GM03348 (cell line): ENCODE measurements around the gene NHSL1.

ENCODE experiments used
- DNase-seq: peaks from one replicate; pipeline ENCODE4 v3.0.0; 2012; ENCODE audit warnings: low spot score

Gene NHSL1

DNA sequence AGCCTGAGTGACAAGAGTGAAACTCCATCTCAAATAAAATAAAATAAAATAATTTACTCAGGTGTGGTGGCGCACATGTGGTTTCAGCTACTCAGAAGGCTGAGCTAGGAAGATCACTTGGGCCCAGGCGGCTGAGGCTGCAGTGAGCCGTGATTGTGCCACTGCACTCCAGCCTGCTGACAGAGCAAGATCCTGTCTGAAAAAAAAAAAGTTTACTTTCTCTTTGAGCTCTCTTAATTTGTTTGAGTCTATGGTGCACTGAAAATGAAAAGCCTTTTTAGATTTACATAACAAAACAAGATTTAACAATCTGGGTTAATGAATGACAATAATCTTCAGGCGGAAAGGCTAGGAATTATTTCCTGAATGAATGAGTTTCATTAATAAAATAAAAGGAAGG is 23.3 kb upstream of the NHSL1 start:
- no peak for DNase-seq

DNA sequence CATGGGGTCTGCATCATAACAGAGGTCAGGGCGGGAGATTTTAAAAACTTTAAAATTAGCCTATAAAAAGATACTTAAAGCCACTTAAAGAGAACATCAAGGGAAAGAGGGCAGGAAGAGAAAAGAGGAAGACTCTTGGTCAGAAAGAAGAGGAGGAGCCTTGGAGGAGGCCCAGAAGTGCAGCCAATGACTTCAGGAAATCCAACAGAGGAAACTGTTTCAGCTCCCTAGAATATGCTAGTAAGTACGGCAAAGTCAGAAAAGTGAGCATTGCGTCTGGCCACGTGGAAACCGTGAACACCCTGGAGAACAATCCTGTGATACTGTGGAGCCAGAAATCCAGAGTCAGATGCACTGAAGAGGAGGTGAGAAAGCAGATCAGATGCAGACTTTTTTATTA is 22.5 kb upstream of the NHSL1 start:
- DNase-seq: no peak

DNA sequence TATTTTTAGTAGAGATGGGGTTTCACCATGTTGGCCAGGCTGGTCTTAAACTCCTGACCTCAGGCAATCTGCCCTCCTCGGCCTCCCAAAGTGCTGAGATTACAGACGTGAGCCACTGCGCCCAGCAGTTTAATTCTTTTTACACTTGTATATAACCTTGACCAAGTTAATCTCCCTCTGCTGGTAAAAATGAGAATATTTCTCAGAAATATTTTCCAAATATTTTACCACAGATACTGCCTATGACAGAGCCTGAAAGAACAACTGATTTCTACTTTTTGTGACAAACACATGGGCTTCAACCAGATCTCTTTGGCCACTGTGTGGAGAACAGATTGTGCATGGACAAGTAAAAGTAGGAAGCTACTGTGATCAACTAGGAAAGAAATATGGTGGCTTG is 21.2 kb upstream of the NHSL1 start:
- DNase-seq: peak; percentile 61

- no peak for DNase-seq
Observed at GRCh38 chr6:138518054-138518453, 18.8 kb upstream of the NHSL1 start.

- peak; percentile 58 for DNase-seq
Observed at GRCh38 chr6:138517635-138518034, 18.3 kb upstream of the NHSL1 start.

GRCh38 chr6:138515657-138516248 is 16.5 kb upstream of the NHSL1 start:
- no peak for DNase-seq

DNA sequence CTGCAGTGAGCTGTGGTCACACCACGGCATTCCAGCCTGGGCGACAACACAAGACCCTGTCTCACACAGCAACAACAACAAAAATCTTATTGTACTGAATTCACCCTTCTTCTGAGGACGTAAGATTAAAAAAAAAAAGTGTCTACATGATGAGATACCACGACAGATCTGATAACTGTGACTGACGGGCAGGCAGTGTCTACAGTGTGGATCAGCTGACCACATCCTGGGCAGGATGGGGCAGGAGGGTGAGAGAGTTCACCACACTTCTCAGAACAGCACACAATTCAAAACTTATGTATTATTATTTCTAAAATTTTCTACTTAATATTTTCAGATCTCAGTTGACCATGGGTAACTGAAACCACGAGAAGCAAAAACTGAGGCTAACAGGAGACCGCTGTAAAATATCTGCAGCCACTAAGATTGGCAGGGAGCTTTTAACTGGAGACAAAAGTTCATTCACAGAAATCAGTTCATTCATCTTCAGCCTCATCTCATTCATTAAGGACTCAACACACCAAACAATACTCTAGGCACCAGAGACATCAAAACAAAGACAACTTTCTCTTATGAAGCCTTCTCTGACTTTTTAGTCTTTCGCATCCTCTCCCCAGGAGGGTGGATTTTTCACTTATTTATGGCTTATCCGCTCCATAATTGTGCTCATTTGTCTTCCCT is 15.7 kb upstream of the NHSL1 start:
- DNase-seq: no peak

- DNase-seq: no peak
Observed at GRCh38 chr6:138512609-138513008, 13.3 kb upstream of the NHSL1 start.

DNA sequence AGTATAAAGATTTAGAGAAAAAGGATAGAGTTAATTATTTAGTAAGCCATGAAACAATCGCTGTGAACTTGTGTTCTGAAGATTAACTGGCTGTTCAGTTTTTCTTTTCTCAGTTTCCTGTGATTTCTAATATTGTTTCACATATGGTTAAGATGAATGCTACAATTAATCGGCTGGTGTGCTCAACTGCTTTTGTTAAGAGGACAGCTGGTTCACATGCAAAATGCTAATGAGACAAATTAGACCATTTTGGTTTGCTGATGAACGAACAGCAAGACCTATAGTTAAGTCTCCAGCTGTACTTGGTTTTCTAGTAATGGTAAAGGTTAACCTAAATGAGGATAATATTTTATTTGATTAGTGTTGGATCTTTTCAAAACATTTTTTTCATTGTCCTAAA is 10.8 kb upstream of the NHSL1 start:
- no peak for DNase-seq

- DNase-seq: peak; percentile 52
Observed at GRCh38 chr6:138509371-138509770, 10.1 kb upstream of the NHSL1 start.

GRCh38 chr6:138508676-138508988 is 9.3 kb upstream of the NHSL1 start:
- DNase-seq: no peak

GRCh38 chr6:138507977-138508675 is 8.8 kb upstream of the NHSL1 start:
- DNase-seq: no peak

DNA sequence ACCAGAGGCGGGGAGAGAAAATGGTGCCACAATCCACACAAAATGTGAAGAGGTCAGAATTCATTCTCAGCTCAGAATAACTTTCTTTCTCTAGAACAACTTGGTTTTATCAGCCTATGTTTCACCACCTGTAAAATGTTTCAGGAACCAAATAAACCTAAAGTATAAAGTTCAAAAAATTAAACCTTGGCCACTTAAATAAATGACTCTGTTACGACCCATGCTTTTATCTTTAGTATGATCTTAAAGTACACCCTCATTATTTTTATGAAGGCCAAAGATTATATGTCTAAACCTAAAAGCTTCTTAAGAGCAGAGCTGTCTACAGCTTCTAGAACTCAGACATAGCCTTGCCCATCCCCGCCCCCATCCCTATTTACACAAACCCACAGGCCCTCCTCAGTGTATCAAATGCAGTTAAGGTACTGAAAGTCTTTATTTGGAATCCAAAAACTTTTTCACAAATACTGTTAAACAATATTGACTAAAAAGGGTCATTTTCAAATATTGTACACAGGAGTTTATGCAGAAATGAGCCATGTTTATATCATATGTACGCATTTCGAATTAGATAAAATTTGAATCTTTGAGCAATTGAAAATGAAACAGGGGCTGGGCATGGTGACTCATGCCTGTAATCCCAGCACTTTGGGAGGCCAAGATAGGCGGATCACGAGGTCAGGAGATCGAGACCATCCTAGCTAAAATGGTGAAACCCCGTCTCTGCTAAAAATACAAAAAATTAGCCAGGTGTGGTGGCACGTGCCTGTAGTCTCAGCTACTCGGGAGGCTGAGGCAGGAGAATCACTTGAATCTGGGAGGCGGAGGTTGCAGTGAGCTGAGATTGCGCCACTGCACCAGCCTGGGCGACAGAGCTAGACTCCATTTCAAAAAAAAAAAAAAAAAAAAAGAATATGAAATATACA is 5.7 kb upstream of the NHSL1 start:
- no peak for DNase-seq

GRCh38 chr6:138503881-138504680 is 4.8 kb upstream of the NHSL1 start:
- no peak for DNase-seq

GRCh38 chr6:138502546-138502945 is 3.3 kb upstream of the NHSL1 start:
- no peak for DNase-seq

- no peak for DNase-seq
Observed at GRCh38 chr6:138500867-138501446, 1.7 kb upstream of the NHSL1 start.

- no peak for DNase-seq
Observed at GRCh38 chr6:138500045-138500665, 861 bp upstream of the NHSL1 start.

DNA sequence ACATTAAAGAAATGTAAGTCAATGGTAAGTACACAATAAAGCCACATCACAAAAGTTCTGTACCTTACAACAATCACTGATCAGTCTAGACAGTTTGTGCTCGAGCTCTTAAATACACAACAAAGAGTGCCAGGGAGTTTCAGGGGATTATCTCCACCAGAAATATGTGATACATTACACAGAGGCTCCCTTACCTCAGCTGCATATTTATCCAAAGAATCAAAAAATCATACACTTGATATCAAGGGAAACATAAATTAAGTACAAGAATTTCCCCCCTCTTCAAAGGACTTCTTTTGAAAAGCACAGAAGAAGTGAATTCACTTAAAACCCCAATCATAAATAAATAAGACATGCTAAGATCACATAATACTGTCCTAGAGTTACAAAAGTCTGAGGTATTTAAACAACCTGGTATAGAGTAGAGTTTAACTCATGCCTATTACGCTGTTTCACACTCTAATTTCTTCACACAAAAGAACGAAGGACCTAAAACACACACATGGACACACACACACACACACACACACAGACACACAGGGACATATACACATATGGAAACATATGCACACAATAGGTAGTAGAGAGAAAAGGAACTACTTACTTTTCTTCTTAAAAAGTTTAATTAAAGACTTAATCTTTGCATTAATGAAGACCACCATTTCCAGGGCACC is 528 bp downstream of the NHSL1 start:
- DNase-seq: no peak

DNA sequence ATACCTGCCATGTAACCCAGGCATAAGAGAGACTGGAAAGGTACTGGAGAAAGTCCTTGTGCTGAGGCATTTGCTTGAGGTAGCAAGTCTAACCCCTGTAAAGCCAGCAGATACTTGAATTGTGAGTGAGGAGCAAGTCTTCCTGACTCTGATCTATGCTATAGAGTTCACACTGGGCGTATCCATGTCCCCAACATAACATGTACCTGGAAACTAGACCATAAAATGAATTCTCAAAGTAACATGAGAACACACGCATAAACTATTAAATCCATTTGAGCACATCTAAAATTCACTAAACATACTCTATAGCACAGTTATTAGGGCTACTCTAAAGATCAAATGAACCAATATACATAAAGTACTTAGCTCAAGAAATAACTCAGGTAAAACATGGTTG is 2.0 kb downstream of the NHSL1 start:
- DNase-seq: no peak

- DNase-seq: no peak
Observed at GRCh38 chr6:138494312-138494711, 5.0 kb downstream of the NHSL1 start.
